NT2/D1 (cell line): ENCODE measurements around the gene MYRF.

Experiments used
- DNase-seq: peaks from one replicate; pipeline ENCODE4 v3.0.0-alpha.2; 2011; ENCODE audit warnings: low read depth, low spot score
- H3K27me3 ChIP-seq: 2 replicates; pipeline ENCODE4 v1.6.0; 2011; ENCODE audit warnings: mild to moderate bottlenecking; ENCODE audit not compliant: insufficient read length, insufficient read depth
- H3K36me3 ChIP-seq: 2 replicates; pipeline ENCODE4 v1.6.1; 2011; ENCODE audit warnings: mild to moderate bottlenecking, low read length, mixed read lengths; ENCODE audit not compliant: insufficient read depth, insufficient read length
- H3K4me1 ChIP-seq: 2 replicates; pipeline ENCODE4 v1.5.1; 2011; ENCODE audit not compliant: insufficient read depth, insufficient read length
- H3K4me3 ChIP-seq: 2 replicates; pipeline ENCODE4 v1.5.1; 2011; ENCODE audit warnings: low read depth; ENCODE audit not compliant: insufficient read length
- H3K9ac ChIP-seq: 2 replicates; pipeline ENCODE4 v1.6.0; 2011; ENCODE audit warnings: low read depth; ENCODE audit not compliant: insufficient read length
- H3K9me3 ChIP-seq: 2 replicates; pipeline ENCODE4 v1.5.1; 2011; ENCODE audit warnings: mild to moderate bottlenecking, low read length; ENCODE audit not compliant: insufficient read depth
- SUZ12 ChIP-seq: IDR thresholded peaks from 2 replicates; pipeline ENCODE4 v1.6.1; 2011; ENCODE audit not compliant: insufficient read length, insufficient read depth; ENCODE audit errors: extremely low read depth
- YY1 ChIP-seq: IDR thresholded peaks from 2 replicates; pipeline ENCODE4 v1.6.1; 2011; ENCODE audit not compliant: insufficient read length, insufficient read depth
- ZNF274 ChIP-seq: IDR thresholded peaks from 2 replicates; pipeline ENCODE4 v1.6.1; 2011; ENCODE audit warnings: mild to moderate bottlenecking, low read depth, low read length

Gene MYRF

DNA sequence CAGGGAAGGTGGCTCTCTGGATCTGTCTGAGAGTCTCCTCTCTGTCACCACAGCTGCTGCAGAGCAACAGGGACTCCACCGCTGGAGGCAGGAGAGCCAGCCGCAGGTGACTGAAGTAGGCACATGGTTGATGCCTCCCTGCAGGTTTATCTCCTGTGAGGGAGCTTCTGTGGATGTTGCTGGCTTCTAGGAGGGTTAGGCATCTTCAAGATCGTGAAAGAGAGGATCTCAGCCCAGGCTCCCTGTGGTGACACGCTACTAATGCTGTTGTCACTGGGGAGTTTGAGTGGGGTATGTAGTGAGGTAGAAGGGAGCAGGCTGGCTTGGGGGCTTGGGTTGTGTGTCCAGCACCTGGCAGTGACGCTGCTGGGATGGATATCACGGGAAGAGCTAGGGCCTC, 38.1 kb upstream of the MYRF start:
- DNase-seq = no peak
- H3K4me1 ChIP-seq = peaks cover 51% of the 10 kb centered on the region
- H3K27me3 ChIP-seq = no peaks in the 10 kb centered on the region
- TF ChIP-seq ZNF274 (no peak), SUZ12 (no peak), YY1 (no peak)
- no peaks in the 10 kb centered on the region for H3K9me3 ChIP-seq
- H3K4me3 ChIP-seq = no peak overlapping the region
- no peak overlapping the region for H3K9ac ChIP-seq
- no peaks in the 10 kb centered on the region for H3K36me3 ChIP-seq

DNA sequence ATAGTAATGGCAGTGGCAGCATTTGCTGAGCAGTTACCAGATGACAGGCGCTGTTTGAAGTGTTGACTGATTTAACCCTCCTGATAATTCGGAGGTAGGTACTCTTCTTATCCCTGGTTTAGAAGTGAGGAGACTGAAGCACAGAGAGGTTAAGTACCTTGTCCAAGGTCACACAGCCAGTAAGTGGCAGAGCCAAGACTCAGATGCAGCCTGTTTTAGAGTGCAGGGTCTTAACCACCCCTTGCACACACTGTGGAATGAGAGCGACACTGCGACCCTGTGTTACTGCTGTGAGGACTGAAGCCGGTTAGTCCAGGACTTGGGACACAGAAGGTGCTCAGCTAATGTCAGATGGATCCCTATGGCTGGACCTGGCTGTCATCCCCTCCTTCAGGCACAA, 37.5 kb upstream of the MYRF start:
- no peak overlapping the region for H3K9ac ChIP-seq
- H3K4me1 ChIP-seq = peaks cover 48% of the 10 kb centered on the region
- H3K36me3 ChIP-seq = peaks cover 2% of the 10 kb centered on the region

DNA sequence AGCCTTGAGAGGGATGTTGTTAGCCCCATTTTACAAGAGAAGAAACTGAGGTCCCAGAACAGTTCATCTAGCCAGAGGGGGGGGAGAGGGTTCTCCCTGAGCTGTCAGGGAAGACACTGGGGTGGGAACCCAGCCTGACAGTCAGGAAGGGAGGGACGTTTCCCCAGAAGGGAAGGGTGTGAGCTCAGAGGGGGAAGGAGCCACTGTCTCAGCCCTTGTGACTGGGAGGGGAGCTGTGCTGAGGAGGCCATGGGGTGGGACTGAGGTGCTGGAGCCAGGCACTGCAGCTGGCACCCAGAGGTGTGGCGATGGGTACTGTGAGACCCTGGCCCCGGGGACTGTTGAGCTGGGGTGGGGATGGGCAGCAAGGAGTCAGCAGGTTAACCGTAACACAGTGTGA, 36.6 kb upstream of the MYRF start:
- Histone ChIP-seq H3K36me3 (peaks cover 11% of the 10 kb centered on the region), H3K9me3 (no peaks in the 10 kb centered on the region), H3K4me3 (no peak overlapping the region), H3K4me1 (peaks cover 48% of the 10 kb centered on the region), H3K27me3 (no peaks in the 10 kb centered on the region), H3K9ac (peak overlapping the region; percentile 57)
- no peak for TF ChIP-seq ZNF274
- no peak for TF ChIP-seq SUZ12
- no peak for TF ChIP-seq YY1
- DNase-seq = no peak

More for the DNA sequence above, 37.5 kb upstream of the MYRF start:
- Histone ChIP-seq H3K4me3 (no peak overlapping the region), H3K9me3 (no peaks in the 10 kb centered on the region), H3K27me3 (no peaks in the 10 kb centered on the region)
- DNase-seq = no peak
- TF ChIP-seq ZNF274 = no peak
- no peak for TF ChIP-seq YY1
- TF ChIP-seq SUZ12 = no peak

- H3K4me3 ChIP-seq = no peak overlapping the region
- peaks cover 48% of the 10 kb centered on the region for H3K4me1 ChIP-seq
- peak overlapping the region; percentile 57 for H3K9ac ChIP-seq
- peaks cover 18% of the 10 kb centered on the region for H3K36me3 ChIP-seq
- H3K27me3 ChIP-seq = no peaks in the 10 kb centered on the region
- H3K9me3 ChIP-seq = no peaks in the 10 kb centered on the region
- DNase-seq = no peak
- TF ChIP-seq YY1 (no peak), ZNF274 (no peak), SUZ12 (no peak)
Observed at GRCh38 chr11:61716478-61717285, 35.8 kb upstream of the MYRF start.

GRCh38 chr11:61717286-61718033, 35.0 kb upstream of the MYRF start:
- peaks cover 42% of the 10 kb centered on the region for H3K4me1 ChIP-seq
- no peak for DNase-seq
- no peaks in the 10 kb centered on the region for H3K27me3 ChIP-seq
- TF ChIP-seq ZNF274 = no peak
- no peaks in the 10 kb centered on the region for H3K9me3 ChIP-seq
- H3K4me3 ChIP-seq = peak overlapping the region; percentile 76
- peaks cover 24% of the 10 kb centered on the region for H3K36me3 ChIP-seq
- peak overlapping the region; percentile 62 for H3K9ac ChIP-seq

- Histone ChIP-seq H3K27me3 (no peaks in the 10 kb centered on the region), H3K9me3 (no peaks in the 10 kb centered on the region), H3K4me3 (peak overlapping the region; percentile 76), H3K36me3 (peaks cover 30% of the 10 kb centered on the region), H3K9ac (peak overlapping the region; percentile 46), H3K4me1 (peaks cover 37% of the 10 kb centered on the region)
- DNase-seq = no peak
- TF ChIP-seq ZNF274 (no peak), SUZ12 (no peak), YY1 (no peak)
Observed at GRCh38 chr11:61718046-61718531, 34.3 kb upstream of the MYRF start.

DNA sequence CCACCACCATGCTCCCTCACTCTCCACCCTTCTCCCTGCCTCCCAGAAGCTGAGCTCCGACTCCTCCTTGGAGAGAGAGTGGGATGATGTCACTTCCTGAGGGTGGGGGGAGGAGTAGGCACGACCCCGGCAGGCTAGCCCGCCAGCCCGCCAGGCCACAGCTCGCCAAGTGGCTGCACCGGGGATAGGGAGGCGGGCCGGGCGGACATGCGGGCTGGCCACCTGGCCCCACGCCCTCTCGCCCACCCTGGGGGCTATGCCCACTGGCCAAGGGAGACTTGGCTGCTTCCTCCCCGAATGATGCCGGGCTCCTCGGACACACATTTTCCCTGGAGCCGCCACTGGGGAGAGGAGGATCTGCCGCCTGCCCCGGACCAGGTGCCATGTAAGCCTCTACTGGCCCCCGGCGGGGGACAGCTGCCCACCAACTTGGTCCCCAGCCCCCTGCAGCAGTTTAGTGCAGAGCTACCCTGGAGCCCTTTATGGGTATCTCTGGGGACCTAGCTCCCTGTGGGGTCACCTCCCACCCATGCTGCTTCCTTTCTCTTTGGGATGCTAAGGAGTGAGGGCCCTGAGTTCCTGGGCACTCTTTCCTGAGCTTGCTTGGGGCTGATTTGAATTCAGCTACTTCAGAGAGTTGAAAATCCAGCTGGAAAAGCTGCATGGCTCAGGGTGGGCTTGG, 33.7 kb upstream of the MYRF start:
- Histone ChIP-seq H3K9me3 (no peaks in the 10 kb centered on the region), H3K4me3 (peak overlapping the region; percentile 76), H3K36me3 (peaks cover 37% of the 10 kb centered on the region), H3K27me3 (no peaks in the 10 kb centered on the region), H3K4me1 (peaks cover 30% of the 10 kb centered on the region), H3K9ac (peak overlapping the region; percentile 85)
- DNase-seq = peak; percentile 73
- TF ChIP-seq SUZ12 = no peak
- TF ChIP-seq YY1 = no peak
- TF ChIP-seq ZNF274 = no peak
